ENCODE results near the gene ELMO1.
"Not testable (repeated sequence)": the region's sequence is repeated elsewhere in the genome, so short reads cannot be mapped to it uniquely, and the experiment has no call there.

The ELMO1 gene

DNA sequence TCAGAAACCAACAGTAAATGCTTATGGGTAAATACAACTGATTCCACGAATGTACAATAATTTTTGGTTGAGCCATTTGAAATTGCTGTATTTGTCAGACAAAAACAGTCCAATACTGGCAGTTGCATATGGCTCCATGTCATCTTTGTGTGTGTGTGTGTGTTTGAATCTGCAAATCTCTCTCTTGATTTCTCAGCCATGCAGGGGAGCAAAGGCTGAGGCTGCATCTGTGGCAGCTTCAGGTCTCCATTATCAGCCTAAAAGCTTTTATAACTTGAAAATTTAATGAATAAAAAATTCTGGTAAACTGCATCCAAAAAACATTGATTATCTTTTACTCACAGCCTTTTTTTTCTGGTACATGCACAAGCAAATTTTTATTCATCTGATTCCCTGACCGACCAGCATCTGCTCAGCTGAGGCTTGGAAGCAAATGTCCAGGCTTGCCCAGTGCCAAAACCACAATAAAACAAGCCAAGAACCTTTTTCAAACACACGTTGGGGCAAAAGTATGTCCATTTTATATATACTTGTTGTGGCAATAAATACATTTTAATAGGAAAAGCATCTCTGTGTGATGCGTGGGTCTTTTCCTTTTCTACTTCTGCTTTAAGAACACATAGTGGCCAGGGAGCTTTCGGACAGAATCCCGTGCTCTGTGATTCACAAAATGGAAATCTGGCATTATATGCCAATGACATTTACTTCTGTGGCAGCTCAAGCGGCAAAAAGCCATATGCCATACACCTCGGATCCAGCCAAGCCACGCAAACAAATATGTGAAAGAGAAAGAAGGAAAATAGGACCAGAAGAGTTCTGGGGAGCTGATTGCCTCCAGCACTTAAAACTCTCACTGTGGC lies 448.8 kb downstream of the ELMO1 start:
- no peak for DNase-seq

DNA sequence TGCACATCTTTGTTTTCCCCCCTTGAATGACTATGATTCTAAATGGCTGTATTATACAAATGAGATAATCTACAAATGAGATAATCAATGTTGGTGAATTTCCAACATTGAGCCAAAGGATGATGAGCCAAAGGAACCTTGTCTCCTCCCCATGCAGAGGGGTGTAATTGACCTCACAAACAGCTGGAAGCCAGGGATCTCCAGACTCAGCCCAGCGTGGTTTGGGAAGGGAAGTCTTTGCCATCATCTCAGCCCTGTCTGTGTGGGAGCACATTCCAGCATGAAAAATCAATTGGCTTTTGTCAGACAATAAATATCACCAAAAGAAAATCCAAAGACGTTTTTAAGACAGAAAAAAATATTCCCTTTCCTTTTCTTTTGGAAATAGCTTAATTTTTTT lies 452.9 kb downstream of the ELMO1 start:
- DNase-seq, result no peak

DNA sequence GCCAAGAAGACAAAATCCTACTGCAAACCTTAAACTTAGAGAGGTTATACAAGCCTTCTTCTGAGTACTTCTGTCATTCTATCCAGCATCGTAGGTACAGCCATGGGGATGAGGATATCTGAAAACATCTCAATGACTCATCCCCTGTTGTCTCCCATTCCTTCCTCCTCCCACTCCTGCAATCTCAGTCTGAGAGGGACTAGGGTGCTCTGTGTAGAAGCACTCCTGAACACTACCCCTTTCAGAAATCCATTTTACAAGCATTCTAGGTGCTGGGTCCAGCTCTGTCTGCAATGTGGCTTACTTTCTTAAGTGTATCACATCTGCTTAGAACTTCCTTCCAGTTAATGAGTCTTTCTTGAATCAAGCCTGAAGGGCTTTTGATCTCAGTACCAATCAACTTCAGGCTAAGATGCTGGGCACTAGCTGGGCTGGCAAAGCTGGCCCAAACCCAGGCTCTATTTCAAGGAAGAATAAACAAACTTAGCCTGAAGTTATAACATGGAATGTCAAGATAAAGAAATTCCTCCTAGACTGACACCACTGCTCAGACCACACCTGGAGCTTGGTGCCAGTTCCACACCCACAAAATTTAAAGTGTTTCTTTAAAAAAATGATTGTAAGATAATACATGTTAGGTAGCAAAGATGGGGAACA lies 454.1 kb downstream of the ELMO1 start:
- DNase-seq, result no peak

DNA sequence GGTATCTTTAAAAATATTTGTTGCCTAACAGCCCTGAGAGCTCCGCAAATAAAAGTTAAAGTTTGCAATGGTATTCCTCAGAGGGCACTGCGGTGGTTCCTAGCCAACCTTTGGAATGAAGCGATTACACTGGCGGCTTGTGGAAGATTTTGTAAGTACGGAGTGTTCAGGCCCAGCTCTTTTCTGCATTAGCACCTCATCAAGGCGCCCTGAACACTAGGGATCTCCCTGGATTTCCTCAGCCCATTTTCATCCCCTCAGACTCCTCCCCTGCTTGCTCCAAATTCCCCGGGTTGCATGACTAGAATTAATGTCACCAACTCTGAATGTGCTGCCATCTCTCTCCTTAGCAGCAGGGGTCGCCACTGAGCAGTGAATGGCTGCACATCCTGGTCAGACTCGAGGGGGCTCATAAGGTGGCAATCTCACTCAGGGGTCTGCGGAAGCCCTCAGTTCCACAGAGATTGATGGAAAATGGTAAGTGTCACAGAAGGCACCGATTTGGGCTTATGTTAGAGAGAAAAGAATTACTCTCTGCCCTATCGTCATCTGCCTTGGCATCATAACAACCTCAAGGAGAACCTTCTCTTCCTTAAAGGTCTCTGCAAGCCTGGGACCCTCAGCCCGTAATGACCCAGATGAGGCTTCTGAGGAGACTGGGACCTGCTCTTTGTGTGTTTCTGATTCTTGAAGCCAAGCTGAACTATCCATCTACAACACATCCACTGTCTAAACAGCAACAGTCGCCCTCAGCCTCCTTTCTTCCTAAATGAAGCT lies 461.5 kb downstream of the ELMO1 start:
- DNase-seq, result peak; percentile 75 to 83

DNA sequence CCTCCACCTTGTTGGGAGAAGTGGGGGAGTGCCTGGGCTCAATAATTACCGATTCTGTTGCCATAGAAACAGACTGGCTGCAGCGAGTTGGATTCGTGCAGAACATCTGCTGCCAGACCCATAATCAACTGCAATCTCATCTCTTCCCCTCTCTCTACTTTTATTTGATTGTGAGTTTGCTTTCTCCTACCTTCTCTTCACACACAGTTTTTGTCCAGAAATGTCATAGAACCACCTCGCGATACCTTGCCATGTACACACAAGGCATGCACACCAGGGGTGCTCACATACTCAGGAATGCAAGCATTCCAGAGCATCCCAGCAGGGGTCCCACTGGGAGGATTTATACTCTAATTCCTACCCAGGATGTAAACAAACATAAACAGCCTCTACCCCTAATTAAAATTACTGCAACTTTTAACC lies 462.1 kb downstream of the ELMO1 start:
- no peak for DNase-seq

DNA sequence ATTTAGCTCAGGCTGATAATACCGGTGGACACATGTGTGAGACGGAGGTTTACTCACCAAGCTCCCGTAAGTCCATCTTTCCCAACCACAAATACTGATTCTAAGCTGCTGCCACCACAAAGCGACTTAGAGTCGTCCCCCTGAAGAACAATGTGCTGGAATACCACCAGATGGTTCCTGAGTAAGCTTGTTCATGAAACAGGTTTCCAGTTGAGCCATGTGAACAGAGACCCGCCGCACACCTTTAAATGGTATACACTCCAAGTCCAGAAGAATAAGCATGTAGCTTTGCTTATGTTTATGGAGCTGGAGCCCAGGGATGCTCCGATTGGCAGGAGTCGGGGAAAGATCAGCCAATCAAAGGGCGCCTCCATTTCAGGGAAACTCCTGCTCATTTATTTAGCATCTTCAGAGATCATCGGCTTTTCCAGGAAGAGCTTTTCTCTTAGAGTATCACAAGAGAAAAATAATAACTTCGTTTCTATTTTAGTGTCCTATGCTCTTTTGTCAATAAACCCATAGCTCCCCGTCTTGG lies 462.7 kb downstream of the ELMO1 start:
- no peak for DNase-seq

DNA sequence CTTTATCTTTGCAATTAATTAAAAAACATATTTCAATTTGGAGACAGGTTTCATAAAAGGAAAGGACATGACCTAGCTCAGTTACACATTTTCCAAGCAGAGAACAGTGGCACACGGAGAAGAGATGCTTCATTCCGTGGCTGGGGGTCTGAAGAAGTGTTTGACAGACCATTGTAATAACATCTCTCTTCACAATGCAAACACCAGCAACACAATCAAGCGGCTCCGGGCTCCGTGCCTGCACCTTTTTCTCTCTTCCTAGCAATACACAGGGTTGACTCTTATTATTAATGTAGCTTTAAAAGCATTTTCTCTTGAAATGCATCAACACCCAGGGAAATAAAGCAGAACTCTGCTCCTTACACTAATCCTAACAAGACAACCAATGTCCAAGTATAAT lies 463.3 kb downstream of the ELMO1 start:
- no peak for DNase-seq

DNA sequence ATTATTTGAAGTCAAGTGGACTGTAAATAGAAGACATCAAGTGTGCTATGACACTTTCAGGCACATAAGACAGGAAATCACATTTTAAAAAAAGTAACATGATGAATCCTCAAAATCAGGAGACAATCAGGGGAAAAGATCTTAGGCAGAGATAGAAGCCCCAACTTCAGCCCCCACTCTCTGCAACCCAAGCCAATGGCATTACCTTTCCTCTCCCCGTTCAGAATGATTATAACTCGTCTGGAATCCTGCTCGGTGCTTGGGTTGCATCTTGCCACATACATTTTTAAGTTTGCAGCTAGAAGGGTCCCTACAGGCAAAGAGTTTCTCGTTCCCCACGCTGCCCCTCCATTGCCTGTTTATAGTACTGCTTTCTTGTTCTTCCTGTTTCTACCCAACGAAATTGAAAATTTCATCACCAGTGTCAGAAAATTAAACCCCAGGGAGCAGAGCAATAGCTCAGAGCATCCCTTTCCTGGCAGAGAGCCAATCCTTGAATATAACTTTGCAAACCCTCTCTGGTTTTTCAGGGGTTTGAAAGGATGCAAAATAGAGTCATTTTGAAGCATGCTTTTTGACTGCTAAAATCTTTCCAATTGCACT lies 463.9 kb downstream of the ELMO1 start:
- peak; percentile 79 to 83 for DNase-seq

DNA sequence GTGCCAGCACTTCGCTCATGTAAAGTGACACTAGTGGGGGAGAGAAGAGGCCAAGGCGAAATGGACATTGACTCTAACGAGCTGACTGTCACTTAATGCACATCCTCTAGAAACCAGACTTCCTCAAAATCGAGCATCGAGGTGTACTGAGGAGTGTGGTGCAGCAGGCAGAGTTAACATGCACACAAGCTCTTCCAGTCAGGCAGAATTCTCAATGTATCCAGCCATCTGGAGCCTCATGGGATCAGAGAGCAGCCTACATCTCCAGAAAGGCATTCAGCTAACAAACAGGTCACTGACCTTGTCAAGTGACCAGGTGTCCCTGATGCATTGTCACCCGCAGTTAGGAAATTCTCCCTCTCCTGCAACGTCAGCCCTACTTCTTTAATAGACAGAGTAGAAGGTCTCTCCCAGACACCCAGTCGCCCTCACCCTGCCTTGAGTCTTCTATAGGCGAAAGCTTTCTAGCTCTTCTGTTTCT lies 464.6 kb downstream of the ELMO1 start:
- DNase-seq, result peak; percentile 56 to 71

DNA sequence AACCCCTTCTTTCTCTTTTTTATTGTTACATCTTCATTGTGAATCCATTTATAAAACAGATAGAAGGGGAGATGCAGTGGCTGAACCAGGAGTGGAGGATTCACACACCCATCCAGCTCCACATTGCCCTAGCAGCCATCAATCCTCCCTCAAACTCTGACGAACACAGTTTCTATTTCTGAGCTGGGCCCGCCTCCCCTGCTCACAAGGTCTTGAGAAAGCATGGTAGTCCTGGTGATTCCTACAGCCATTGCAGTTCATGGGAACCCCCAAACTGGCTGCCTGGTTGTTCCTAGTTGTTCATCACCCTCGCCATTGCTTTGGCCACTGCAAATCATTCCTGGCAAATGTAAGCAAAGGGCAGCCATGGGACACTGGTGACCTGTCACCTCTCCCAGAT lies 465.9 kb downstream of the ELMO1 start:
- no peak for DNase-seq

DNA sequence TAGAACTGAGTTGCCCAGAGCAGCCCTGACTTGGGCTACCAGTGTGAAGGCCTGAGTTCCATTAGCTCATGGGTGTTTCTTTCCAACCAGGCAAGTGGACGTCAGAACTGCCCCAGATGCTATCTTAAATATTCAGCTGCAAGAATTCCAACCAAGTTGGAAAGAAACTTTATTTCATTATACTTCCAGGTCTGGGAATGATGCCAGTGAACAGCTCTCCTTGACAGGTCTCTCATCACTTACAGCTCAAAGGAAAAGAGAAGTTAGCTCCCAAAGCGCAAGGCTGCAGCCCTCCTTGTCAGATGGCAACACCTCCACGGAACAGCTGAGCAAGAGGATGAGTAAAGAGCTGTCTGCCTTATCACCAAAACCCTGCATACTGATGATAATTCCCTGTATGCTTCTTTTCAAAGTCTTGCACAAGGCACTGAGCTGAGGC lies 468.8 kb downstream of the ELMO1 start:
- DNase-seq, result no peak

DNA sequence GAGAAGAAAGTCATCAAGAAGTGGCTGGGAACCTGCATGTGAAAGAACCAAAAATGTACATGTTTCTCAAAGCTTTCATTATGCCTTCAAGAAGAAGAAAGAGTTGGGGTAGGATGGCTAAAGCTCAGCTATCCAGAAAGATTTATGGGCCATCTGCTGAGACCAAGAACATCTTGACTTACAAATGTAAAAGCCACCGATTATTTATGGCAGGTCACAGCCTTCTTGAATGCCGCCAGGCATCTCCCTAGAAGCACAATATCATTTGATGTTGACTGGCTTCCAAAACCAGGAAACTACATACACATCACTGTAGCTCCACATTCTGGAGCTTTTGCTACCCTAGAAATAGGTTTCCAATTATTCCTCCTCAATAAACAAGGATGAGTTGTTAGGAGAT lies 470.2 kb downstream of the ELMO1 start:
- DNase-seq, result no peak

DNA sequence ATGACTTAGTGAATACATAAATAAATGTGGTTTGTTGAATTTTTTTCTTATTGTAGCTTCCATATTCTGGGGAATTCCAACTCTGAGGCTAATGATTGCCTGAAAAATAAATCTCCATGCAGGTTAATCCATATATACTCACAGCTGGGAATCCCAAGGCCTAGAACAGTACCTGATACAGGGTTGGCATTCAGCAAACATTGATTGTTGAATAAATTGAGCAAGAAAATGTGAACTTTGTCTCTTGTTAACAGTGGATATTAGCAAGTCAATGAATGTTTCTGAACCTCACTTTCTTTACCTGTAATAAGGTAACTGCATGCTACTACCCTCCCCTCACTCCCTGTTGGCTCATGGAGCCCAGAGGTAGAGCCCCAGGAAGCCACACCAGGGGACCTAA lies 470.8 kb downstream of the ELMO1 start:
- no peak for DNase-seq

DNA sequence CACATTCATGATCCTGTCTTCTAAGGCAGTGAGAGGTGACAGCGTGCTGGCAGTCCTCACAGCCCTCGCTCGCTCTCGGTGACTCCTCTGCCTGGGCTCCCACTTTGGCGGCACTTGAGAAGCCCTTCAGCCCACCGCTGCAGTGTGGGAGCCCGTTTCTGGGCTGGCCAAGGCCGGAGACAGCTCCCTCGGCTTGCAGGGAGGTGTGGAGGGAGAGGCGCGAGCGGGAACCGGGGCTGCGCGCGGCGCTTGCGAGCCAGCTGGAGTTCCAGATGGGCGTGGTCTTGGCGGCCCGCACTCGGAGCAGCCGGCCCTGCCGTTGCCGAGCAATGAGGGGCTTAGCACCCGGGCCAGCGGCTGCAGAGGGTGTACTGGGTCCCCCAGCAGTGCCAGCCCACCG lies 475.1 kb downstream of the ELMO1 start:
- not testable (repeated sequence) for DNase-seq

DNA sequence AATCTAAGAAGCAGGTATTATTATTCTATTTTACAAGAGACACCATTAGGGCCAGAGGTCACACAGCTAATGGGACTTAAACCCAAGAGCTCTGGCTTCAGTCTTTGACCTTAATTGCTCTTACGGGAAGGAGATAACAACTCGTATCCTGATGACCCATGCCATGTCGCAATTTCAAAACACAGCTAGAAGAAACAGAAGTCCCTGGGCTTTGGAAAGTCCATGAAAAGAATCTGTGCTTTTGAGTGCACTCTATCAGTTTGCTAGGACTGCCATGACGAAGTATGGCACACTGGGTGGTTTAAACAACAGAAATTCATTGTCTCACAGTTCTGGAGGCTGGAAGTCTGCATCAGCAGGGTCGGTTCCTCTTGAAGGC lies 476.5 kb downstream of the ELMO1 start:
- DNase-seq, result no peak

DNA sequence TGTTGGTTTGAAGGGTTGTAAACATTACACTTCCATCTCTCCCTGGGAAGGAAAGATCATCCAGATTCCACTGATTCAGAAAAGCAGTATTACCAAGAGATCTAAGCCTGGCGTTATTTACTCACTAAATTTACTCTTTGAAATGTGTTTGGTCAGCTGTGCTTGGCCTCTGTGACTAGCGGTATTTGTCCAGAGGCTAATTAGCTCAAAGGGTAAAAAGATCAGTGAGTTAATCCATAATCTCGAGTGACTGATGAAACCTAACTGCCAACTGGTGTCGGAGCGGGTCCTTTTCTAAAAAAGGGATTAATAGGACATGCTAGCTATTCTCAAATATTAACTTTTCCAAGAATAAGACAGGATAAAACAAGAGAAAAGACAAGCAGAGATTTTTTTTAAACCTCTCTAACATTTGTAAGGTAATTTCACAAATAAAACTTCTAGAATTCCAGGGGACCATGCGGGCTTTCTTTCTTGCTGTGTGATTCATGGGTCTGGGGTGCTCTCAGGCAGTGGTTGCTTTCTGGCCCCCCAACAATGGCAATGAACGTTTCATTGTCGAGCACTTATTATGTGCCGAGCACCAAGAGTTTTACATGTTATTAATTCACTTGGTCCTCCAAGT lies 477.0 kb downstream of the ELMO1 start:
- no peak for DNase-seq

DNA sequence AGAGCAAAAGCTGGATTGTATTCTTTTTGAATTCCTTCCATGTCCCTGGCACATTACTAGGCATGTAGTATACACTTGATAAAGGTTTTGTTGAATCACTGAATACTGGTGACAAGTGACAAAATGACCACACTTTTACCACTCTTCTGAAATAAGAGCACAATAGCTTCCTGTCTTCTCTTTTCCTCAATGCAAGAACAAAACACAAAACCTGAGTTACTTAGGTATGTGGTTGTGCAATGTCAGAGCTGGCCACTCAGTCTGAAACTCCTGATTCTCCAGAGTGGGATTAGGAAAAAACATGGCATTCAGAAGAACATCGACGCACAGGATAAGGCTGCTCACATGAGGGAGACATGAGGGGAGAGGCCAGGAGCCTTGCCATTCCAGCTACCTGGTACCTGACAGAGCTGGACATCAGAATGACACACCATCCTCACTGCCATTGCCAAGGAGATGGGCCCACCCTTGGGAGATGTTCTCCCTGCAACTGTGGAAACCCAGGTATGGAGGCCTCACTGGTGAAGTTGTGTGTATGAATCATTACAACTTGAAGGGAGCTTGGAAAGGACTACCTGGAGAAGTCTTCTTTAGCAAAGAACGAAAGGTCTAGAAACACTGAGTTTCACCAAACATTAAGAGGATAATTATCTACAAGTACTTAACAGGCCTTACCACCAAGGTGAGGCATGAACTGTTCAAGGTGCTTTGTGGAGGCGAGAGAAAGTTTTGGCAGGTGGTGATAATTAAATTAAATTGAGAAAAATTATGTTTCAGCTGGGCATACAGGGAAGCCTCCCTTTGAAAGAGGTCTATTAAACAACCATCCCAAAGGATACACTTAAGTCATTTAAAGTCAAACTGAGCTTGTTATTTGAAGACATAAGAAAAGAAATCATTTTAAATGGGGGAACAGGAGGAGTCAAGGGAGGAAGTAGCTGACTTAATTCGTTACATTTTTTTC lies 477.8 kb downstream of the ELMO1 start:
- no peak for DNase-seq

DNA sequence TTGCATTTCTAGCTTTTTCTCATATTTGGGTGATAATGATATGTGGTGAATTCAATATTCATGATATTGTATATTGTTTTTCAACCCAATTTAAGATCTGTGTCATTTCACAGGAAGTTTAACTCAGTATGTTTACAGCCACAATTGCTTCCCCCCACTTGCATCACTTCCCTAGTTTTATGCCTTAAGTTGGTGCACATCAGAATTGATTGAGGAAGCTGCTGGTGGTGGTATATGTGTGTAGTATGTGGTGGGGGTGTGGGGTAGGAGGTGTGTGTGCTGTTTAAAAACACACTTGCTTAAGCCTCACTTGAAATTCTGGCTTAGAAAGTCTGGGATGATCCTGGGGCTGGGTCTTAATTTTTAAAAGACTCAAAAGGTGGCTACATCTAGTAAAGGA lies 479.3 kb downstream of the ELMO1 start:
- peak; percentile 97 for DNase-seq

DNA sequence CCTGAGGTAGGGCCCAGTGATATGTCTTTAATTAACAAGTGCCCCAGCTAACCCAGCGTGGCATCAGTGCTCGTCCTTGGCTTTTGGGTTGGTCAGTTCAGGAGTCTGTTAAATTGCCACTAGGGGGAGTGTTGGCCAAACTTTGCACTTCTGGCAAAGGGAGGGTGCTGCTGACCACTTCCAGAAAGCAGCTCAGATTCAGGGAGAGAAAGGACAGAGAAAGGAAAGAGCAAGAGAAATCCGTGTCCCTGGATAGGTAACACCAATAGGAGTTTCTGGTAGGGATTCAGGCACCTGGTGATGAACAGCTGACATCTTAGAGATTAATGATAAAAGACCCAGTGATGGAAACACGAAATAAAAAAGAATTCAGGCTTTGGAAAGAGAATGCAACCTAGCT lies 481.3 kb downstream of the ELMO1 start:
- DNase-seq, result peak; percentile 27 to 28

DNA sequence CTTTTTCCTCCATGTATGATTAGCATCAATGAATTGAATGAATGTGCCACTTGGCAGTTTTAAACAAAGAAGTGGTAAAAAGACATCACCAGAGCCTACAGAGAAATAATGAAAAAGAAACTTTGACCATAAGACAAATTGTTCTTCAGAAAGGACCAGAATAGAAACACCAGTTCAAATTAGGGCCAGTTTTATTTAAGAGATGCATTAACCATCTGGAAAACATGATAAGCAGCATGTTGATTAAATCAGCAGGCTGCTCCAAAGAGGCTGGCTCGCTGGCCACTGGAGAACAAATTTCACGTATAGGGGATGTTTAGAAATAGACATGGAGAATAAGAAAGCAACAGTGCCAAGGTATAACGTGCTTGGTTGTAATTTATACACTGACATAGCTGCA lies 482.0 kb downstream of the ELMO1 start:
- DNase-seq, result no peak

DNA sequence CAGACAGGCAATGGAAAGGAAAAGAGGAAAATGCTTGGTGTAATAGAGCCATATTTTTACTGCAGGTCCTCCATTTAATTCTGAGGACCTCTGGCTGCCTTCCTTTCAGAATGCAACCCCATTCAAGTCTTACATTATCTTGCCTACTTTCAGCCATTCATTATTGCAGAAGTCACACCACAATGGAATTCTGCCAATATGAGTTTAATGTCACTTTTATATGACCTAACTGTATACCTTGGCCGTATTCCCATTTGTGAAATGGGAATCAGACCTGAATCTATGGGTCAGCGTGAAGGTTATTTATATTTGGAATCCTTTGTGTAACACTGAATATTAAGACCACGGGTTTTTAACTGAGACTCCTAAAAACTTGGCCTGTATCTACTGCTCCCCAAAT lies 482.6 kb downstream of the ELMO1 start:
- no peak for DNase-seq

All from Kasumi-1 (cell line).